Measurements from ENCODE around the gene RNF10.
"Not testable (repeated sequence)": the region's sequence is repeated elsewhere in the genome, so short reads cannot be mapped to it uniquely, and the experiment has no call there.

The RNF10 gene

GRCh38 chr12:120534203-120534702, at the start of gene RNF10:
RNF10 (plus strand) TSS chr12:120534356; CDS start chr12:120534812, 456 bp downstream.
- peak; percentile 83 for DNase-seq

GRCh38 chr12:120485961-120486881, 47.9 kb upstream of the RNF10 start:
- no peak for DNase-seq

GRCh38 chr12:120487552-120487951, 46.6 kb upstream of the RNF10 start:
- DNase-seq, result not testable (repeated sequence)

- DNase-seq, result no peak
These were observed 46.0 kb upstream of the RNF10 start for GRCh38 chr12:120488057-120488640.

- DNase-seq, result peak; percentile 23
These were observed 45.1 kb upstream of the RNF10 start for GRCh38 chr12:120489018-120489417.

- no peak for DNase-seq
These were observed 43.8 kb upstream of the RNF10 start for GRCh38 chr12:120490325-120490724.

- no peak for DNase-seq
These were observed 43.2 kb upstream of the RNF10 start for GRCh38 chr12:120490833-120491512.

GRCh38 chr12:120495186-120495730, 38.9 kb upstream of the RNF10 start:
- no peak for DNase-seq

GRCh38 chr12:120495731-120496412, 38.3 kb upstream of the RNF10 start, which contains the start of gene DYNLL1:
DYNLL1 (plus strand) TSS chr12:120496113; CDS start chr12:120496422, 309 bp downstream.
- peak; percentile 98 for DNase-seq

GRCh38 chr12:120496413-120497340, 37.5 kb upstream of the RNF10 start:
- peak; percentile 79 for DNase-seq

- no peak for DNase-seq
These were observed 36.5 kb upstream of the RNF10 start for GRCh38 chr12:120497524-120498150.

GRCh38 chr12:120498870-120499515, 35.2 kb upstream of the RNF10 start:
- DNase-seq, result no peak

GRCh38 chr12:120500581-120500980, 33.6 kb upstream of the RNF10 start:
- no peak for DNase-seq

- no peak for DNase-seq
These were observed 29.6 kb upstream of the RNF10 start for GRCh38 chr12:120504587-120504986.

- DNase-seq, result no peak
These were observed 25.6 kb upstream of the RNF10 start for GRCh38 chr12:120508537-120508936.

- no peak for DNase-seq
These were observed 20.2 kb upstream of the RNF10 start for GRCh38 chr12:120514002-120514401.

- no peak for DNase-seq
These were observed 18.7 kb upstream of the RNF10 start for GRCh38 chr12:120515496-120515895.

GRCh38 chr12:120519324-120519723, 14.8 kb upstream of the RNF10 start:
- not testable (repeated sequence) for DNase-seq

GRCh38 chr12:120522568-120522967, 11.6 kb upstream of the RNF10 start:
- no peak for DNase-seq

Measured in right hindlimb (tissue), 1 donor.